Gastroesophageal sphincter (tissue), 4 donors: Measurements from ENCODE around the gene GTSF1L. TPM values are rescaled to one million over a fixed set of nuclear protein-coding genes. Genes with fewer than 3 reads are reported as not detected.

ENCODE experiments used
- ATAC-seq: fragments of 150-250 bp; one replicate; pipeline ENCODE4 v1.9.1; 2016; ENCODE audit warnings: mild to moderate bottlenecking, moderate library complexity
- H3K27ac ChIP-seq, 4 donors: fragments of 200-600 bp; sonication (generic) in 3 of 4; 1 replicate in 3 of 4; 2 replicates in 1 of 4; pipeline ENCODE4 v1.5.1; 2016 to 2019
- H3K27me3 ChIP-seq: fragments of 200-600 bp; sonication (generic); one replicate; pipeline ENCODE4 v1.5.1; 2019
- H3K36me3 ChIP-seq, 2 donors: fragments of 200-600 bp; sonication (generic); one replicate each; pipeline ENCODE4 v1.5.1; 2019; ENCODE audit warnings: control low read depth in 1 of 2
- H3K4me1 ChIP-seq, 3 donors: fragments of 200-600 bp; sonication (generic); 1 replicate in 2 of 3; 2 replicates in 1 of 3; pipeline ENCODE4 v1.5.1; 2016 to 2019; ENCODE audit warnings: control low read depth in 2 of 3
- H3K4me3 ChIP-seq, 2 donors: fragments of 200-600 bp; sonication (generic); one replicate each; pipeline ENCODE4 v1.5.1; 2019; ENCODE audit warnings: mild to moderate bottlenecking in 1 of 2, moderate library complexity in 1 of 2
- H3K9me3 ChIP-seq, 3 donors: fragments of 200-600 bp; sonication (generic); one replicate each; pipeline ENCODE4 v1.5.1; 2017 to 2019; ENCODE audit warnings: control low read depth in 2 of 3
- EP300 ChIP-seq: sonication (generic); formaldehyde crosslinking; IDR thresholded peaks from one replicate; pipeline ENCODE4 v1.6.1; 2017; ENCODE audit warnings: antibody characterized with exemption, mild to moderate bottlenecking
- POLR2A ChIP-seq, 2 donors: fragments of 450-650 bp; IDR thresholded peaks; one replicate each; pipeline ENCODE4 v1.6.1; 2017; ENCODE audit warnings: antibody characterized with exemption in 2 of 2, mild to moderate bottlenecking in 2 of 2, moderate library complexity in 1 of 2
- POLR2AphosphoS5 ChIP-seq: sonication (generic); formaldehyde crosslinking; IDR thresholded peaks from one replicate; pipeline ENCODE4 v1.6.1; 2017; ENCODE audit warnings: antibody characterized with exemption
- whole genome bisulfite sequencing, 2 donors: methylation state at CpG; one replicate each; pipeline ENCODE4 v1.1.5; 2018; ENCODE audit warnings: low coverage in 1 of 2; 5-methylcytosine and 5-hydroxymethylcytosine counted together
- total RNA-seq, 4 donors: library from RNA; depleted of rRNA; stranded (reverse); fragments of >200 nt; gene quantifications; one replicate each; pipeline ENCODE4 v1.1.0, GENCODE V29; 2016
- TF ChIP-seq, protein P1 (sequence below), 4 experiments: fragments of 200-600 bp in 2 of 4; fragments of 450-650 bp in 2 of 4; sonication (generic) in 1 of 4; IDR thresholded peaks; one replicate each; pipeline ENCODE4 v1.5.1; 2017 to 2019; ENCODE audit warnings: antibody characterized with exemption in 4 of 4, mild to moderate bottlenecking in 2 of 4, moderate library complexity in 2 of 4

Gene GTSF1L
- total RNA-seq, 4 donors from 2014 or later: not detected

DNA sequence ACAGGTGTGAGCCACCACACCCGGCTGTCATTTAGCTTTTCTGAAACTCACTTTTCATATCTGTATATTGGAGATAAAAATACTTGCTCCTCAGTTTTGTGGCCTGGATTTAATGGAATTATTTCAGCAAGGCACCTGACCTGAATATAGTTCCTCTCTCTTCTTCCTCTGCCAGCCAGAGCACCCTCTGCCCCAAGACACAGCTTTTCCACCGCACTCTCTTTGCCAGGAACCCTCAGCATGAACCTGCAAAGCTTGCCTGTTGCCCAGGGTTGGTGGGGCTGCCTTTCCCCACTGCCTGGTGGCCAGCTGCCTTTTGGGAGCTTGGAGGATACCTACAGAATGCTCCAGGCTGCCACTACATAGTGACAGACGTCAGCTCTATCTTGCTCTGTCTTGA is 3.1 kb downstream of the GTSF1L start:
- no peak overlapping the region for H3K4me3 ChIP-seq
- H3K27me3 ChIP-seq: no peaks in the 10 kb centered on the region
- H3K4me1 ChIP-seq: no peaks in the 10 kb centered on the region
- ATAC-seq: no peak
- TF ChIP-seq EP300 (no peak), POLR2A (IDR thresholded peaks at IDR 0.05) (no peak), POLR2AphosphoS5 (no peak)
- TF ChIP-seq, protein P1, sequence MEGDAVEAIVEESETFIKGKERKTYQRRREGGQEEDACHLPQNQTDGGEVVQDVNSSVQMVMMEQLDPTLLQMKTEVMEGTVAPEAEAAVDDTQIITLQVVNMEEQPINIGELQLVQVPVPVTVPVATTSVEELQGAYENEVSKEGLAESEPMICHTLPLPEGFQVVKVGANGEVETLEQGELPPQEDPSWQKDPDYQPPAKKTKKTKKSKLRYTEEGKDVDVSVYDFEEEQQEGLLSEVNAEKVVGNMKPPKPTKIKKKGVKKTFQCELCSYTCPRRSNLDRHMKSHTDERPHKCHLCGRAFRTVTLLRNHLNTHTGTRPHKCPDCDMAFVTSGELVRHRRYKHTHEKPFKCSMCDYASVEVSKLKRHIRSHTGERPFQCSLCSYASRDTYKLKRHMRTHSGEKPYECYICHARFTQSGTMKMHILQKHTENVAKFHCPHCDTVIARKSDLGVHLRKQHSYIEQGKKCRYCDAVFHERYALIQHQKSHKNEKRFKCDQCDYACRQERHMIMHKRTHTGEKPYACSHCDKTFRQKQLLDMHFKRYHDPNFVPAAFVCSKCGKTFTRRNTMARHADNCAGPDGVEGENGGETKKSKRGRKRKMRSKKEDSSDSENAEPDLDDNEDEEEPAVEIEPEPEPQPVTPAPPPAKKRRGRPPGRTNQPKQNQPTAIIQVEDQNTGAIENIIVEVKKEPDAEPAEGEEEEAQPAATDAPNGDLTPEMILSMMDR (IDR thresholded peaks at IDR 0.05): no peak
- H3K27ac ChIP-seq: no peak overlapping the region
- no peaks in the 10 kb centered on the region for H3K9me3 ChIP-seq
- 67 to 89% methylated on average over 2 to 3 of the region's 3 CpGs for WGBS, 2 donors
- H3K36me3 ChIP-seq: no peaks in the 10 kb centered on the region

GRCh38 chr20:43723186-43723585 is 3.6 kb downstream of the GTSF1L start:
- H3K27me3 ChIP-seq: no peaks in the 10 kb centered on the region
- no peak overlapping the region for H3K4me3 ChIP-seq
- no peaks in the 10 kb centered on the region for H3K36me3 ChIP-seq
- H3K9me3 ChIP-seq: no peaks in the 10 kb centered on the region
- no peak overlapping the region for H3K27ac ChIP-seq
- no peak for TF ChIP-seq POLR2AphosphoS5
- TF ChIP-seq EP300: no peak
- no peak for TF ChIP-seq POLR2A (IDR thresholded peaks at IDR 0.05)
- TF ChIP-seq, protein P1 (IDR thresholded peaks at IDR 0.05): no peak
- no peak for ATAC-seq
- no peaks in the 10 kb centered on the region for H3K4me1 ChIP-seq
- 29 to 30% methylated on average over 2 to 4 of the region's 4 CpGs for WGBS, 2 donors

GRCh38 chr20:43722153-43722505 is 4.7 kb downstream of the GTSF1L start:
- no peak overlapping the region for H3K27ac ChIP-seq
- 47 to 67% methylated on average over 5 to 7 of the region's 8 CpGs for WGBS, 2 donors
- H3K4me3 ChIP-seq: no peak overlapping the region
- no peak for ATAC-seq
- H3K27me3 ChIP-seq: no peaks in the 10 kb centered on the region
- TF ChIP-seq, protein P1 (IDR thresholded peaks at IDR 0.05): no peak
- TF ChIP-seq EP300 (no peak), POLR2AphosphoS5 (no peak), POLR2A (IDR thresholded peaks at IDR 0.05) (no peak)
- H3K9me3 ChIP-seq: no peaks in the 10 kb centered on the region
- no peaks in the 10 kb centered on the region for H3K4me1 ChIP-seq
- H3K36me3 ChIP-seq: no peaks in the 10 kb centered on the region

DNA sequence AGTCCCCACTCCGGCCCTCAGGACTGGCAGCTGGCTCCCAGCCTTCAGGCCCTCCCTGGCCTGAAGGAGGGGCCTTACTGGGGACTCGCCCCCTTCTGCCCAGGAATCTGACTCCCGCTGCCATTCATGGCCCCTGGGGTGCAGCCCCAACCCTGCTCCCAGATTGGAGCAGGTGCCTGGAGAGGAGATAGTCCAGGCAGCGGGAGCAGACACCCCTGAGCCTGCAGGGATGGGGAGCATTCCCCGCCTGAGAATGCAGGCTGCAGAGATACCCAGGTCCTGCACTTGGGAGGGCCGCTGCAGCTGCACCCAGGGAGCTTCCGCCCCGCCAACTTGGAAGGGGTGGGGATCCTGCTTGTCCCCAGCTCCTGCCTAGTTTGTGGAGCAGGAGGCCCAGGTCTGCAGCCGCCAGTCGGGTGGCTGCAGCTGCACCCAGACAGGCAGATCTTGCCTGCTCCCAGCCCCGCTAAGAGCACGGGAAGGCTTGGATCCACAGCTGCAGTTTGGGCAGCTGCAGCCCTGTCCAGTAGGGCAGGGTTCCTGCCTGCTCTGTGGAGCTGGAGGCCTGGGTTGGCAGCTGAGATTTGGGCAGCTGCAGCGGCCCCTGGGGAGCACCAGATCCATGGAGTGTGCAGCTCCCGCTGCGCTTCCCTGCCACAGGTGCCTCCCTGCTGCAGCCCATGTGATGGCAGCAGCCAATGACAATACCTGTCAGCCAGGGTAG is 5.2 kb downstream of the GTSF1L start:
- Histone ChIP-seq H3K27me3 (no peaks in the 10 kb centered on the region), H3K36me3 (no peaks in the 10 kb centered on the region), H3K9me3 (no peaks in the 10 kb centered on the region), H3K27ac (no peak overlapping the region), H3K4me1 (no peaks in the 10 kb centered on the region), H3K4me3 (no peak overlapping the region)
- 0% methylated on average over 1 of the region's 15 CpGs; no CpG with 5 or more reads in 1 of the 2 donors for WGBS, 2 donors
- no peak for ATAC-seq
- TF ChIP-seq EP300 (no peak), POLR2AphosphoS5 (no peak), POLR2A (IDR thresholded peaks at IDR 0.05) (no peak)
- TF ChIP-seq, protein P1 (IDR thresholded peaks at IDR 0.05): no peak

GRCh38 chr20:43721097-43721428 is 5.7 kb downstream of the GTSF1L start:
- WGBS, 2 donors: 0 to 40% methylated on average over 1 of the region's 2 CpGs
- no peaks in the 10 kb centered on the region for H3K9me3 ChIP-seq
- TF ChIP-seq EP300: no peak
- TF ChIP-seq, protein P1 (IDR thresholded peaks at IDR 0.05): no peak
- TF ChIP-seq POLR2A (IDR thresholded peaks at IDR 0.05): no peak
- no peak for TF ChIP-seq POLR2AphosphoS5
- no peaks in the 10 kb centered on the region for H3K36me3 ChIP-seq
- H3K4me1 ChIP-seq: no peaks in the 10 kb centered on the region
- no peak for ATAC-seq
- no peak overlapping the region for H3K4me3 ChIP-seq
- H3K27me3 ChIP-seq: no peaks in the 10 kb centered on the region
- no peak overlapping the region for H3K27ac ChIP-seq
